RWPE2 (cell line): ENCODE measurements around the gene EDRF1.

Source experiments
- ATAC-seq: fragments of 200-7000 bp; cut with Tn5 transposase; 3 replicates; pipeline ENCODE4 v1.9.1; 2021; ENCODE audit warnings: low read depth
- DNase-seq: peaks from one replicate; pipeline ENCODE4 v3.0.0-alpha.2; 2020; ENCODE audit warnings: low spot score
- H3K27ac ChIP-seq: fragments of 450-650 bp; 2 replicates; pipeline ENCODE4 v1.5.1; 2017; ENCODE audit warnings: mild to moderate bottlenecking; ENCODE audit not compliant: poor library complexity, severe bottlenecking
- H3K27me3 ChIP-seq: fragments of 250-450 bp; sonication (Bioruptor Pico); 2 replicates; pipeline ENCODE4 v1.5.1; 2021; ENCODE audit warnings: mild to moderate bottlenecking, moderate library complexity; ENCODE audit not compliant: insufficient read depth, poor library complexity, severe bottlenecking
- H3K36me3 ChIP-seq: fragments of 250-450 bp; sonication (Bioruptor Pico); 2 replicates; pipeline ENCODE4 v1.5.1; 2020; ENCODE audit warnings: low read depth, mild to moderate bottlenecking, moderate library complexity
- H3K4me1 ChIP-seq: fragments of 250-450 bp; sonication (Bioruptor Pico); 2 replicates; pipeline ENCODE4 v1.5.1; 2021; ENCODE audit warnings: mild to moderate bottlenecking, moderate library complexity; ENCODE audit not compliant: insufficient read depth, poor library complexity, severe bottlenecking
- H3K4me3 ChIP-seq: fragments of 250-450 bp; sonication (Bioruptor Pico); 2 replicates; pipeline ENCODE4 v1.5.1; 2021; ENCODE audit warnings: mild to moderate bottlenecking, moderate library complexity; ENCODE audit not compliant: severe bottlenecking
- H3K9me3 ChIP-seq: fragments of 250-450 bp; sonication (Bioruptor Pico); 2 replicates; pipeline ENCODE4 v1.5.1; 2021; ENCODE audit warnings: mild to moderate bottlenecking, moderate library complexity; ENCODE audit not compliant: severe bottlenecking
- TF ChIP-seq, protein P1 (sequence below): fragments of 450-650 bp; IDR thresholded peaks from one replicate; pipeline ENCODE4 v1.5.1; 2017; ENCODE audit warnings: mild to moderate bottlenecking, moderate library complexity; ENCODE audit not compliant: poor library complexity, severe bottlenecking

Gene EDRF1

DNA sequence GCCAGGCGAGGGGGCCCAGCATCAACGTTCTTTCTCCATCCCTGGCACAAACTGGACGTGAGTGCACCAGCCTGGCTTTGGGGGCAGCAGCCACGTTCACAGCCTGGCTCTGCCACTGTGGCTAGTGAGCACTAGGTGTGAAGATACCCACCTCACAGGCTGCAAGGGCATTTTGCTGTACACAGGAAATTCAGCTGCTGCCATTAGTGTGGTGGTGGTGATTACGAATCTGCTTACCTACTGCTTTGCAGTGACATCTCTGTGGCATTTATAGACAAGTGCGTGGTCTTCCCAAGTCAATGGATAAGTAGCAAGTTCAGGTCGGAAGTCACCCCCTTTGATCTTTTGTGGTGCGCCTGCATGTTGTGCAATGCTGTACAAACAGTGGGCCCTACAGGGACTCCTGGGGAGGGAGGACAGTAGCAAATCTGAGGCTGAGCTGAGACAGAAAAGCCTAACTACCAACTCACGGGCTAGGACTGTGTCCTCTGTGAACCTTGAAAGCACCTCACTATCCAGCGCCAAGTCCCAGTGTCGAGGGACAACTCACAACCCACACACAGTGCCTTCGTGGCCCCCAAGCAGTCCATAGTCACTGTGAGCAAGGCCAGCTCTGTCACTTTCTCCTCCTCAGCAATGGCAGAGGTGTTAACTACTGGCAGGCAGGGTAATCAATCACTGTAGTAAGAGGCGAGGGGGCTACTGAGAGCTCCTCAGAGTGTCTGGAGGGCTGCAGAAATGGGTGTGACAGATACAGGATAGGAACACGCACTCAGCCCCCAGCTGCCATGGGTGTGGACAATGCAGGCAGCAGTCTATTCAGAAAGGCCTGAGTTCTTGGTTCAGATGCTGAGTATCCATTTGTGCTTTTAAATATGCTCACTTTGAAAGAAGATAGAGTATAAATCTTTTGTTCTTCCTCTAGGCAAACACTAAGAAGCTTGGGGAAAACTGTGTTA, 73.1 kb downstream of the EDRF1 start:
- DNase-seq, result no peak
- H3K27ac ChIP-seq, result no peak overlapping the region
- H3K36me3 ChIP-seq, result peaks cover 19% of the 10 kb centered on the region
- no peak for ATAC-seq
- TF ChIP-seq, protein P1, sequence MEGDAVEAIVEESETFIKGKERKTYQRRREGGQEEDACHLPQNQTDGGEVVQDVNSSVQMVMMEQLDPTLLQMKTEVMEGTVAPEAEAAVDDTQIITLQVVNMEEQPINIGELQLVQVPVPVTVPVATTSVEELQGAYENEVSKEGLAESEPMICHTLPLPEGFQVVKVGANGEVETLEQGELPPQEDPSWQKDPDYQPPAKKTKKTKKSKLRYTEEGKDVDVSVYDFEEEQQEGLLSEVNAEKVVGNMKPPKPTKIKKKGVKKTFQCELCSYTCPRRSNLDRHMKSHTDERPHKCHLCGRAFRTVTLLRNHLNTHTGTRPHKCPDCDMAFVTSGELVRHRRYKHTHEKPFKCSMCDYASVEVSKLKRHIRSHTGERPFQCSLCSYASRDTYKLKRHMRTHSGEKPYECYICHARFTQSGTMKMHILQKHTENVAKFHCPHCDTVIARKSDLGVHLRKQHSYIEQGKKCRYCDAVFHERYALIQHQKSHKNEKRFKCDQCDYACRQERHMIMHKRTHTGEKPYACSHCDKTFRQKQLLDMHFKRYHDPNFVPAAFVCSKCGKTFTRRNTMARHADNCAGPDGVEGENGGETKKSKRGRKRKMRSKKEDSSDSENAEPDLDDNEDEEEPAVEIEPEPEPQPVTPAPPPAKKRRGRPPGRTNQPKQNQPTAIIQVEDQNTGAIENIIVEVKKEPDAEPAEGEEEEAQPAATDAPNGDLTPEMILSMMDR, result no peak
- no peaks in the 10 kb centered on the region for H3K27me3 ChIP-seq
- H3K4me1 ChIP-seq, result no peaks in the 10 kb centered on the region
- no peak overlapping the region for H3K4me3 ChIP-seq
- H3K9me3 ChIP-seq, result no peaks in the 10 kb centered on the region

DNA sequence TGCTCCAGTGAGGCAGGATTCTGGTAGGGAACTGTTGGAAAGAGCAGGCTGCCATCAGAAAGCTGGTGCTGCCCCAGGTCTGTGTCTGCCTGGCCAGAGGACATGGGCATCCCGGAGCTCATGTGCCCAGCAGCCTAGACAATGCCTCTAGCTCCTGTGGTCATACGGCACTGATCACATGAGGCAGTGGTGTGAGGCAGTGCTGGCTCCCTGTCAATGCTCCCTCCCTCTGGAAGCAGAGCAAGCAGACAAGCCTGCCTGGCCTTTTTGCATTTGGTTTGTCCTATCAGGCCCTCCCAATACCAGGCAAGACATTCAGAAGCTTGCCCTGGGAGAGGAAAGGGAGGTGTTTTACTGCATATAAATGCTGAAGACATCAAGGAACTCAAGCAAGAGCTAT, 75.6 kb downstream of the EDRF1 start:
- no peaks in the 10 kb centered on the region for H3K27me3 ChIP-seq
- TF ChIP-seq, protein P1, result no peak
- H3K36me3 ChIP-seq, result peaks cover 19% of the 10 kb centered on the region
- no peaks in the 10 kb centered on the region for H3K9me3 ChIP-seq
- no peaks in the 10 kb centered on the region for H3K4me1 ChIP-seq
- no peak overlapping the region for H3K27ac ChIP-seq
- no peak overlapping the region for H3K4me3 ChIP-seq
- ATAC-seq, result no peak
- DNase-seq, result no peak

DNA sequence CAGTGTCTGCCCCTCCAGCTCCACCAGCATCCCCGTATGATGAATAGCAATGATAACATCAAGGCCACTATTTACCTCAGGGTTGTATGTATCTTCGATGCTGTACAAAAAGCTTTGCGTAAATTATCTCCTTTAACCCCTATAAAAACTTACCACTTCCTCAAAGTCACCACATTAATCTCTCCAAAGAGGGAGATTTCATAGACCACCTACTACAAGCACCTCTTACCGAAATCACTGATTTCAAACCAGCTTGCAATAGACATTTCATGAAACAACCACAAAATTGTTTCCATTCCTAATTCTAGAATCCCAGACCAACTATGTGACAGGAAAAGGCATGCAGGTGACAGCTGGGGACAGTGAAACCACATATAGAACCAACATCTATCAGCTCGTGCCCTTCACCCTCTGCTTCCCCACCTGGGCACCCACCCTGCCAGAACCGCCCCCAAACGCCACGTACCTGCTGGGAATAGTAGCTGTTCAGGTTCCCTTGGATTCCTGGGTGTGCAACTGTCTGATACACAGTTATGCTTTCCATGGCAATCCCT, 76.2 kb downstream of the EDRF1 start:
- DNase-seq (no peak), ATAC-seq (no peak)
- H3K27me3 ChIP-seq, result no peaks in the 10 kb centered on the region
- H3K4me1 ChIP-seq, result no peaks in the 10 kb centered on the region
- peaks cover 19% of the 10 kb centered on the region for H3K36me3 ChIP-seq
- H3K27ac ChIP-seq, result no peak overlapping the region
- H3K9me3 ChIP-seq, result no peaks in the 10 kb centered on the region
- no peak overlapping the region for H3K4me3 ChIP-seq
- TF ChIP-seq, protein P1, result no peak

DNA sequence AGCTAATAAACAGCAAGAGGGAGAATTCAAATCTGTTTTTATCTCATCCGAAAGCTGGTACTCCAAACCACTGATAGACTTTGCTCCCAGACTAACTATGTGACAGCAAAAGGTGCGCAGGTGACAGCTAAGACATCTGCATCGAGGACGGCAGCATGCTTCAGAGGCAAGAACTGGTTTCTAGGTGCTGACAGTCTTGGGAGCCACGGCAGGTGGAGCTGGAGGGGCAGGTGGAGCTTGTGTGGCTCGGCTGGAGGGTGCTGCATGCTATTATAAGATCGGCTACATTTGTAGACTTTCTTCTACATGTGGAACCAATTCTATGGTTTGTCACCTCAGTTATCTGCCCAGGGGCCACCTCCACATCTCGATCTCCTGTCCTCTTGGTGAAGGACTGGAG, 77.9 kb downstream of the EDRF1 start:
- TF ChIP-seq, protein P1, result no peak
- Histone ChIP-seq H3K27ac (no peak overlapping the region), H3K36me3 (peaks cover 15% of the 10 kb centered on the region), H3K27me3 (no peaks in the 10 kb centered on the region), H3K9me3 (no peaks in the 10 kb centered on the region), H3K4me1 (no peaks in the 10 kb centered on the region), H3K4me3 (no peak overlapping the region)
- ATAC-seq (no peak), DNase-seq (no peak)
